HG03432 (cell line): ENCODE data around the gene ESPNL.

Experiments
- ATAC-seq: cut with Tn5 transposase; IDR thresholded peaks from one replicate; pipeline ENCODE4 v1.9.1; 2021; ENCODE audit warnings: mild to moderate bottlenecking, moderate library complexity; ENCODE audit not compliant: unreplicated experiment

ESPNL gene

DNA sequence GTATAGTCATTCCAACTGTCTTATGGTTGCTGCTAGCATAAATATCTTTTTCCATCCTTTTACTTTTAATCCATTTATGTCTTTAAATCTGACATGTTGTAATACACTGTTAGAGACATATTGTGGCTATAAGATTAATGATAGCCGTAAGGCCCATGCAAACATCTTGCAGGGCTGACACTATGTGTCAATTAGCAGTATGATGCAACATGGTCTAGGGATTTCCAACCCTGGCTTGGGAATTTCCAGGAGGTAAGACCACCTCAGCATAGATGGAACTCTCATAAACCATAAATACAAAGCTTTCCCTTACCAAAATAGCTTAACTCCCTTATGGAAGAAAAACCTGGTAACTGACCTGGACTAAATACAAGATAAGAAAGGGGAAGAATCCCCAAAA, 22.8 kb upstream of the ESPNL start:
- no peak for ATAC-seq

DNA sequence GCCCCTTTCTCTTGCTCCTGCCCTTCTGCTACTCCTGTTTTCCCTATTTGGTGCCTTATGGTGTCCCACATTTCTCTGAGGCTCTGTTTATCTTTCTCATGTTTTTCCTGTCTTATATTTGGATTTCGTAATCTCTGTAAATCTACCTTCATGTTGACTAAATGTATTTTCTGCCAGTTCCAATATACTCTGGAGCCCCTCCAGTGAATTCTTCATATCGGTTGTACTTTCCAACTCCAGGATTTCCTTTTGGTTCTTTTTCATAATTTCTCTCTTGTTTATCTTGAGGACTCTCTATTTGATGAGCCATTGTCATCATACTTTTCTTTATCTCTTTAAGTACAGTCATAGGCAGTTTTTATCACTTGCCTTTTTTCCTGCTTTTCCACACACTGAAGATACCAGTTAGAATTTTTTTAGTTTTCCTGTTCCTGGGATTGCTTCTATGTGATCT, 20.2 kb upstream of the ESPNL start:
- ATAC-seq: no peak

DNA sequence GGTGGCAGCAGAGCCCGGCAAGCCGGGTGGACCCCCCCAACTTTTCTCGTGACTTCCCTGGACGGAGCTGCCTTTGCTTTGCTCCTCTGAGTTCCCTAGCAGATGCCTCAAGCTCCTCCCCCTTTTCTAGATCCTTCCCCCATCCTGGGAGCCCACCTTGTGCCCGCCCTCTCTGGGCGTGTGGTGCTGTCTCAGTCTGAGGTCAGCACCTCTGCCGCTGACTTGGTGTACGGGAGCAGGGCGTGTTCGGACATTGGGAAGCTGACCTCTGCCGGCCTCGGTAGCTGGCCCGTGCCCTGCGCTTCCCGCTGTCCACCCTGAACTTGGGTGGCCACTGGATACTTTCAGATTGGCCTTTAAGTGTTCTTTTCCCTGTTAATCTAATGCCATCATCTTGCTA, 19.6 kb upstream of the ESPNL start:
- ATAC-seq: no peak

DNA sequence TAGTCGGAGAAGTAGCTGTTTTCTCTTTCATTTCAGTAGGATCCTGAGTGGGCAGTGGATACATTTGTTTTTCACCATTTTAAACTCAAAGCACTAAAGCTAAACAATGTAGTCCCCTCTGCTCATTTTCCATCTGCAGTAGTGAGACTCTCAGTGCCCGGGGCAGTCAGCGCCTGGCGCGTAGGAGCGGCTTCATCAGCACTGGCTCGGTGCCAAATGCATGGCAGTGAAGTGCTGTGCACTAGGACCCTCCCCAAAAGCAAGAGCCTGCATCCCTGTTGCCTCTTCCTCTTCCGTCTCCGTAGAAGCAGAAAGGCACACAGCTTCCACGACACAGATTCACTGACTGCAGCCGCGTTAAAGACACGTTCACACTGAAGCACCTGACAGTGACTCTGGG, 19.0 kb upstream of the ESPNL start:
- no peak for ATAC-seq

DNA sequence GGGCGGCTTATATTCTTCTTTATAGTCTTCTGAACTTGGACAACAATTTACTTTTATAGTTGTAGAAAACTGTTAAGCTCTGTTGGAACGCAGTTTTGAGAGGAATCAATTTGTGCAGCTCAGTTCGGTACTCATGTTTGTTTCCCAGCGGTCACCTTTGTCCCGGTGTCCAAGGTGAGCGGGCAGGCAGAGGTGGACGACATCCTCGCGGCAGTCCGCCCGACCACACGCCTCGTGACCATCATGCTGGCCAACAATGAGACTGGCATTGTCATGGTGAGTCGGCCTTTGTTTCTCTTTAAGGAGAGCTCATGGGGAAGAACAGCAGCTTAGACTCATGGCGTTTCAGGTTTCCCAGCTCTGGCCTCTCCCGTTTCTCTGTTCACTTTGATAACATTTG, 18.6 kb upstream of the ESPNL start:
- ATAC-seq: no peak

DNA sequence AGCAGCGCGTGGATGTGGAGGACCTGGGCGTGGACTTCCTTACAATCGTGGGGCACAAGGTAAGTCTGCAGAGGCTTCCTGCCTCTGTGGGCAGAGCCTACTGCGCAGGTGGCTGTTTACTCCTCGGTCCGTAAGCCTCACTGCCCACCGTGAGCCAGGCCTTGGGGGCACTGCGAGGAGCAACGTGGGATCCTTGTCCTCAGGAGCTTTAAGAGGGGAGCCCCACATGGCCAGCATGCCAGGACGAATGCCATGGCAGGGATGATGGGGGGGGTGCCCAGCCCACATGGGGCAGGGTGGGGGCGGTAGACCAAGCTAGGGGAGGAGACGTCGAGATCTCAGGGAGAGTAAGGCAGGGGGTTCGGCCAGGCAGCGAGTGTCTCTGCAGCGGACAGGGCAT, 18.0 kb upstream of the ESPNL start:
- no peak for ATAC-seq

DNA sequence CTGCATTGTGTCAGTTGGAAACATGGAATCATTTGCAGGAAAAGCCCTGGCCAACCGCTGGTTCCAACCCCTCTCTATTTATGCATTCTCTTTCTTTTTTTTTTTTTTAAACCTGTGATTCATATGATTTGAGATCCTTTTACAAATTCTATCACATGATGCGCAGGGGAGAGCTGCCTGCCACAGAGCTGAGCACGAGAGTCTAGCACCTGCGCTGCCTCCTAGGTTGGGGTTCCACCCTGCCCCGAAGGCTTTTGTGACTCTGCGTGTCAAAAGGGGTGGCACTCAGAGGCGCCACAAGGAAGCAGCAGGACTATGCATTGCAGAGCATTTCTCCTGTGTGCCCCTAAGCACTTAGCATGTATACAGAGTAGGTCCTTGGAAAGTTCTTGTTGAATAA, 17.3 kb upstream of the ESPNL start:
- ATAC-seq: no peak

DNA sequence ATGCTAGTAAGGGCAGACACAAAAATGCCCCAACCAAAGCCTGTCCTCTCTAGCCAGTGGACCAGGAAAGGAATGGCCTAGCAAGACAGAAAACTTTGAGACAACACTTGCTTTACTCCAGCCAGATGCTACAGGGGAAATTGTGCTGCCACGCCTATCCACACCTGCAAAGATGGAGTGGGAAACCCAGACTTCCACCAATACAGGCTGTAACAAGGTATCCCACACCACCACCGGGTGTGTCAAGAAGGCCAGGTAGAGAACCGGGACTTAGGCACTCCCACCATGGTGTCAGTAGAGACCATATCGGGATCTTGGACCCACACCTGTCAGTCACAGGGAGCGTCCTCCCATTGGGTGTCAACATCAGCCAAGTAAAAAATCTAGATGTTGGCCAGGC, 16.2 kb upstream of the ESPNL start:
- ATAC-seq: no peak

DNA sequence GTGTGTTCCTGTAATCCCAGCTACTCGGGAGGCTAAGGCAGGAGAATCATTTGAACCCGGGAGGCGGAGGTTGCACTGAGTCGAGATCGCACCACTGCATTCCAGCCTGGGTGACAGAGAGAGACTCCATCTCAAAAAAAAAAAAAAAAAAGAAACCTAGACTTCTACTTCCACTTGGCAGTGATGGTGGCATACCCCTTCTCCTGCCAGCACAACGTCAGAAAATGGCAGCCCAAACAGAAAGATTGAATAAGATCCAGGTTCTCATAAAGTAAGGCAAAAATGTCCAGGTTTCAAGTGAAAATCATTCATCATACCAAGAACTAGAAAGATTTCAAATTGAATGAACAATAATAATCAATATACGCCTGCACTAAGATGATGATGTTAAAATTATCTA, 15.4 kb upstream of the ESPNL start:
- no peak for ATAC-seq

DNA sequence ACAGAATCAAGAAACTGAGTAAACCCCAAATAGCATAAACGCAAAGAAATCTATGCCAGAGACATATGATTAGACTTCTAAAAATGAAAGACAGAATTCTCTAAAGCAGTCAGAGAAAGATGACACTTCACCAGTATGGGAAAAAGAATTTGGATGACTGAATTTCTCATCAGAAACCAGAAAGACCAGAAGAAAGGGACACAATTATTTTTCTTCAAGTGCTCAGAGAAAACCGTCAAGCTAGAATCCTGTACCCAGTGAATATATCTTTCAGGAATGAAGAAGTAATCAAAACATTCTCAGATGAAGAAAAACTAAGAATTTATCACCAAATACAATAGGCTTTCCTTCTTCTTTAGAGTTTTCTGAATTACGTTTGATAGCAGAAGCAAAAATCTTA, 14.2 kb upstream of the ESPNL start:
- no peak for ATAC-seq

DNA sequence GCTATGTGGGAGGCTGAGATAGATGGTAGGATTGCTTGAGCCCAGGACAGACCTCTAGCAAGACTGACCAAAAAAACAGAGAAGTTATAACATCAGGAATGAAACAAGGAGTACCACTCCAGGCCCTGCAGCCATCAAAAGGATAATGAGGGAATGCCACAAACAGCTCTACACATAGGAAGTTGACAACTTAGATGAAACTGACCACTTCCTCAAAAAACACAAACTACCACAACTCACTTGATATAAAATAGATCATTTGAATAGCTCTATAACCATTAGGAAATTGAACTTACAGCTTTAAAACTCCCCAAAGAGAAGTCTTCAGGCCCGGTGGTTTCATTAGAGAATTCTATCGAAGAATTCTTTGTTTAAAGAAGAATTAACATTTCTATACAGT, 12.9 kb upstream of the ESPNL start:
- ATAC-seq: no peak

DNA sequence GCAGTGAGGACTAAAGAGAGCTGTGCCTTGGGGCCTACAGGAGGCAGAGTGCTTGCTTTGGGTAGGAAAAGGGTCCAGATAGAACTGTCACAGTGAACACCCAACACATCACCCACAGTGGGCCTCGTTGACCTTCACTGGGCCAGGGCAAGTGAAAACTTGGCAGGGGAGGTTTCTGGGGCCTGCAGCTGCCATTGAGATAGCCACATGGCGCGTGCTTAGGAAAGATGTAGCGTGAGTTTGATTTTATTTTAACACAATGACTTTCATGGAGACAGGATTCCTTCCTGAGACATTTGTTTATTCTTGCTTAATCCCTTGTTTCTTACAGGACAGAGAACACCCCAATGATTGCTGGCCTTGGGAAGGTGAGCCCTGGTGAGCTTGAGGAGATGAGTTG, 9.3 kb upstream of the ESPNL start:
- no peak for ATAC-seq

DNA sequence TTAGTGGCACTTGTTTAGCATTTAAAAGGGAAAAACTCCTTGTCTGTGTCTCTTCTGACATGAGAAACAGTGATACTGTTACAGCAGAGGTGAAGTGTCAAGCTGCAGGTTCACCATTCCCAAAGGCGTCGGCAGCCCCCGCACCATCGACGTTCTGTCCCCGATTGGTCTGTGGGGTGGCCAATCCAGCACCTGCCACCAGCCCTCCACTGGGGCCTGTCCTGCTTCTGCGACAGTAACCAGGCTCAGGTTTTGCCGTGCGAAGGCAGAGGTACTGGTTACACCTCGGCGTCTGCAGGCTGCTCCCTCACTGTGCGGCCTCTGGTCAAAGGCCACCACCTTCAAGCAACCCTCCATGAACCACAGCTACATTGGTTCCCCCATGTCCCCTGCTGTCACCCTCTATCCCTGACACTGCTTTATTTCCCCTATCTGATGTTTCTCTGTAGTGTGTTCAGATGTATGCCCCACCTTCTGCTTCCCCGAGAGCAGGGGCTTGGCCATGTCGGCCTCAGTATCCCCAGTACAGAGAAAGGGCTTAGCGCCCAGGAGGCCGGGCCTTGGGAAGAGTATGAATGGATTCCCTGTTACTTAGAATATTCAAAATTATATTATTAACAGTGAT, 8.6 kb upstream of the ESPNL start:
- ATAC-seq: no peak

DNA sequence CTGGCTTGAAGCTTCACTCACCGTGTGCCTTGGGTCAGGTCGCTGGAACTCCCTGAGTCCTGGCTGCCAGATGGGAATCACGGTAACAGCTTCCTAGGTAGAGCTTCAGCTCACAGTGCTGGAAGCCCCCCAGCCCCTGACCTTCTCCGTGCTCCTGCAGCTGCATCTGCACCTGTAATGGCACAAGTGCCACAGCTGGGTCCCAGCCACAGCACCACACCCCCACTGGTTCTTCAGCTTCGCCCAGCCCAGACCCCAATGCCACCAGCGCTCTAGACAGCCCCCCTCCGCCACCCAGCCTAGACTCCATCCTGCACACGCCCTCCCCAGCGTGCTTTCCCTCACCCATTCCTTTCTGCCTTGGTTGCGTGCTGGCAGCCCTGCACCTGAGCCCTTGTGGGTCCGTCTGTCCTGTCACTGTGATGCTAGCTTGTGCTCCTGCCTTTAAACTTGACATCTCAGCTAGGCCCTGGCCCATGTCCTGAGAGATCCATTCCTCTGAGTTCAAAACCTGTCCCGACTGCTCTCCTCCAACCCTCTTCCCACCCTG, 7.6 kb upstream of the ESPNL start:
- ATAC-seq: no peak

DNA sequence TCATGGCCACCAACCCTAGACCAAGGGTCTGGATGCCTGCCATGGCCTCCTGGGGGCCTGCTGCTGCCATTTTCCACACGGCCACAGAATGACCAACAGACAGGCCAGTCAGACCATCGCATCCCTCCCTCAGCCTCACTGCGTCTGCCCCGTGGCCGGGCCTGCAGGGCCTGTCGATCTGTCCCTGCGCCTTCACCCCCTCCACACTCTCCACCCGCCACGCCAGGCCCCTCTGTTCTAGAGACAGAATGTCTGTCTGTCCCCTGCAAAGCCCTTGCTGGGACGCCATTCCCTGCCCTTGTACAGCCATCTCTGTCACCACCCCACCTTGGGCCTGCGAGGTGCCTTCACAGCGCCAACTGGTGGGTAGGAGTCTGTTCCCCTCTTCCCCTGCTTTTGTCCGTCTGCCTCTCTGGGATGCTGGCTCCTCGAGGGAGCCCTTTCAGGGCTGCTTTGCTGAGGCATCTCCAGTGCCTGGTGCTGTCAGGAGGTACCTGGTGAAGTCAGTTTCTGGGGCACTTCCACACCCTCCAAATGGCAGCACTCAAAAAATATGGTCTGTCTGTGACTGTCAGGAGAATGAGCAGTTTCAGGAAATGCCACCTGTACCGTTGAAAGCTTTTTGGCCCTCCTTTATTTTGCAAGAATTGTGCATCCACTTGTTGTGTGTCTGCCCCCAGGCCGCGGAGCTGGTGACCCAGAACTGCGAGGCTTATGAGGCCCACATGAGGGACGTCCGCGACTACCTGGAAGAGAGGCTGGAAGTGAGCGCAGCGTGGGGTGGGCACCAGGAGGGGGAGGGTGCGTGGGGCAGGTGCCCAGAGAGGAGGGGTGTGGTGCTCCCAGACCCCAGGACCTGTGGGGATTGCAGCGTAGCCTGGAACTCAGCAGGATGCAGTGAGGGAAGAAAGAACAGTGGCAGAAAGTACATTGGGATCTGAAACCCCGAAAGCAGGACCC, 6.7 kb upstream of the ESPNL start:
- no peak for ATAC-seq

DNA sequence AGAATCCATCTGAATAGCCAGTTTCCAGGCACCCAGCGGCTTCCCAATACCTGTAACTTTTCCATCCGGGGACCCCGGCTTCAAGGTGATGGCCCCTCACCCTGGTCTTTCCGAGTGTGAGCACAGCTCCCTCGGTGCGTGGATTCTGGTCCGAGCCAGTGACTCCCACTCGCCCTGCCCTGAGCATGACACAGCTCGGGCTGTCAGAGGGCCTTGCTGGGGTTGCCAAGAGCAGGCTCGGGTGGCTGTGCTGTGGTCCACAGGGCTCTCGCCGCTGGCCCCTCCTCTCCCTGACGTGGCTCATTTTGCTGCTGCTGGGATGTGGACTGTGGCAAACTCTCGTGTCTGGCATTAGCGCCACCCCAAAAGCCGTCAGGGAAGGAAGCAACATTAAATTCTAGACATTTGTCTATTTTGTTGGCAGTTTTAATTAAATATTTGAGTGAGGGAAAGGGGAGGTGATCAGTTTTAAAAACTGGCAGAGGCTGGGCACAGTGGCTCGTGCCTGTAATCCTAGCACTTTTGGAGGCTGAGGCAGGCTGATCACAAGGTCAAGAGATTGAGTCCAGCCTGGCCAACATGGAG, 5.6 kb upstream of the ESPNL start:
- no peak for ATAC-seq

DNA sequence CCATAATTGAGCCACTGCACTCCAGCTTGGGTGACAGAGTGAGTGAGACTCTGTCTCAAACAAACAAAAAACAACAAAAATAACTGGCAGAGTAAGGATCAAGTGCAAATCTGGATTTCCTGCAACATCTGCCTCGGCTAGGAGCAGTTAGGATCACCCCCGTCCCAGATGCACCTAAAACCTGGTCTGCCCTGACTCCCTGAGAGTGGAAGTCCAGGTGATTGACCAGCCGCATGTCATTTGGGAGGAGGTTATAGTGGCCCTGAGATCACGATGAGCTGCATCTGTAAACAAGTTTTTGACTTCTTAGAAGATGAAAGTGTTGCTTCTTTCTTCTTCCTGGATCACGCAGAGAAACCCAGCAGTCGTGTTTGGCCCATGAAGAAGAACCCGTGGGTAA, 5.0 kb upstream of the ESPNL start:
- ATAC-seq: no peak

DNA sequence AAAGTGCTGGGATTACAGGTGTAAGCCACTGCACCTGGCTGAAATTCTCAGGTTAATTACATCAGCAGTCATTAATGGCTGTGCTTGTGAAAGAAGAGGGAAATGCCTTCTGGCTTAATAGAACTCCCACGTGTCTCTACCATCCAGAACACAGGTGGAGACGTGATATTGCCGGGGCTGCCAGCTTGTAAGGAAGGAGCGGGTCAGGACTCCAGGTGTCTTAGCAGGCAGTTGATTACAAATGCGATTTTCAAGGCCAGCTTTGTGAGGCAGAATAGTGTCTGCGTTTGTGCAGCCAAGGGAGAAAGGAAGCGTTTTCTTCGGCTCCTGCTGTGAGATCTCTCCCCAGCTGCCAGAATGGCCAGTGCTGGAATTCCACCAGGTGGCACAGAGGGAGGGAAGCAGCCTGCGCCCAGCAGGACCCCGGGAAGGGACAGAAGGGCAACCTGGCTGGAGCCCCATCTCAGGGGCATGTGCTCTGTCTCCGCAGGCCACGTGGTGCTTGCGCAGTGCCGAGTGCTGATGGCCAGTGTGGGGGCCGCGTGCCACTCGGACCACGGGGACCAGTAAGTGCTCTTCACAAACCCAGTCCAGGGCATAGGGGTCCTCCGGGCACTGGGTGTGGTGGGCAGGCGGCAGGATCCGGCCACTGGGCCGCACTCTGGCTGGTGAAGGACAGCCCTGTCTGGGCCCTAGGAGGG, 3.7 kb upstream of the ESPNL start:
- no peak for ATAC-seq

DNA sequence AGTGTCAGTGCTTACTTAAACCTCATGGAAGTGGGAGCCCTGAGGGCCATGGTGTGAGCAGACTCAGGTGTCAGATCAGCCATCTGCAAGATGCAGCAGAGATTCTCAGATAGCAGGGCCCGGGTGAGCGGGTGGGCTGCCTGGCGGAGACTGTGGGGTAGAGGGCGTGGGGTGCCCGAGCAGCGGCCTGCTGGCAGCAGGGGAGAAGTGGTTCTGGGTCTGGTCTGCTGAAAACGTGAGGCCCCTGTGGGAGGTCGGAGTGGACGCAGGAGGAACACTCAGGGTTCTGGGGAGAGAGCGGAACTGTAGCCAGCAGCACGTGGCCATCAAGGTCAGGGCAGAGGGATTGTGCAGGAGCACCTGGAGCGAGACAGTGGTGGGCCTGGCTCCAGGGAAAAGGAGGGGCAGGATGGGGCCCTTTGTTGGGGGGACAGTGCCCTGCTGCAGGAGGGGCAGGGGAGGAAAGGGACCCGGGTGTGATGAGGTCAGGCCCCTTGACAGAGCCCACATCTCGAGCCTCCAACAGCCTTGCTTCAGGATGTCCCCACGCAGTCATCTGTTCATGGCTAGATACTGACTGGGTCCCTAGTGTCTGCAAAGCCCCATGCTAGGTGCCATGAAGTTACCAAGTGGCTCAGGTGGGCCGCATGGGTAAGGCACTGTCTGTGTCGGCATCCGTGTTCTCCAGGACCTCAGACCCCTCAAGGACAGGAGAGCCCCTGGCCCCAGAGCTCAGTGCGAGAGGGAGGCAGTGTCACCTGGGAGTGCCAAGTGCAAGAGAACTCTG, 2.7 kb upstream of the ESPNL start:
- no peak for ATAC-seq
